Vagina (tissue), 2 donors: ENCODE measurements around the gene EMILIN1. TPM values are rescaled to one million over a fixed set of nuclear protein-coding genes. Genes with fewer than 3 reads are reported as not detected.
A peak's percentile ranks its signal among the peaks of the same experiment; 100 is the strongest.

Experiments used
- DNase-seq, 2 donors: peaks; one replicate each; pipeline ENCODE4 v3.0.0-alpha.2; 2017; ENCODE audit errors: extremely low spot score in 2 of 2
- H3K27ac ChIP-seq: fragments of 200-600 bp; sonication (generic); one replicate; pipeline ENCODE4 v1.5.1; 2019
- H3K27me3 ChIP-seq: fragments of 200-600 bp; sonication (generic); one replicate; pipeline ENCODE4 v1.5.1; 2019
- H3K36me3 ChIP-seq, 2 donors: fragments of 200-600 bp; sonication (generic); one replicate each; pipeline ENCODE4 v1.5.1; 2017 to 2019
- H3K4me1 ChIP-seq: fragments of 200-600 bp; sonication (generic); one replicate; pipeline ENCODE4 v1.5.1; 2019
- H3K4me3 ChIP-seq, 2 donors: fragments of 200-600 bp; sonication (generic); 1 replicate in 1 of 2; 2 replicates in 1 of 2; pipeline ENCODE4 v1.5.1; 2016 to 2019
- H3K9me3 ChIP-seq: fragments of 200-600 bp; sonication (generic); one replicate; pipeline ENCODE4 v1.5.1; 2019
- CTCF ChIP-seq, 3 experiments: fragments of 450-650 bp in 2 of 3; fragments of 200-600 bp in 1 of 3; sonication (generic) in 1 of 3; IDR thresholded peaks; one replicate each; pipeline ENCODE4 v1.5.1; 2017 to 2019; ENCODE audit warnings: antibody characterized with exemption in 3 of 3, mild to moderate bottlenecking in 2 of 3, moderate library complexity in 2 of 3
- POLR2A ChIP-seq, 2 donors: fragments of 450-650 bp; IDR thresholded peaks; one replicate each; pipeline ENCODE4 v1.6.1; 2017; ENCODE audit warnings: antibody characterized with exemption in 2 of 2, mild to moderate bottlenecking in 2 of 2, moderate library complexity in 2 of 2
- POLR2AphosphoS5 ChIP-seq, 2 donors: sonication (generic); formaldehyde crosslinking; IDR thresholded peaks; one replicate each; pipeline ENCODE4 v1.9.0; 2017; ENCODE audit warnings: antibody characterized with exemption in 2 of 2, mild to moderate bottlenecking in 2 of 2, low read depth in 1 of 2; ENCODE audit not compliant: insufficient read depth in 1 of 2
- intact Hi-C: fragments of 100-400 bp; cut with DNase I; formaldehyde crosslinking; loops from one replicate; pipeline ENCODE4 v1.15.1; 2023
- total RNA-seq: library from RNA; depleted of rRNA; stranded (reverse); fragments of >200 nt; gene quantifications from one replicate; pipeline ENCODE4 v1.2.3, GENCODE V29; 2016

Gene EMILIN1
- total RNA-seq, 1 donor from 2014 or later, result 100 TPM

- no peaks in the 10 kb centered on the region for H3K36me3 ChIP-seq
- no peaks in the 10 kb centered on the region for H3K9me3 ChIP-seq
- H3K27ac ChIP-seq, result no peak overlapping the region
- no peak for DNase-seq
- intact Hi-C loops, result no loop called here
- no peaks in the 10 kb centered on the region for H3K27me3 ChIP-seq
- H3K4me3 ChIP-seq, result peak overlapping the region; percentile 54 to 65
- H3K4me1 ChIP-seq, result peaks cover 13% of the 10 kb centered on the region
- TF ChIP-seq POLR2AphosphoS5 (IDR thresholded peaks at IDR 0.05; ENCODE audit: insufficient read depth in 1 of 2, low read depth in 1 of 2), result no peak
- no peak for TF ChIP-seq POLR2A (IDR thresholded peaks at IDR 0.05)
- no peak for TF ChIP-seq CTCF (IDR thresholded peaks at IDR 0.05)
These were observed 44.4 kb downstream of the EMILIN1 start for GRCh38 chr2:27122791-27123190.

- Histone ChIP-seq H3K27me3 (no peaks in the 10 kb centered on the region), H3K4me3 (peak within 1 kb of the TSS; percentile 54 to 65), H3K9me3 (no peaks in the 10 kb centered on the region), H3K36me3 (no peaks in the 10 kb centered on the region), H3K4me1 (peaks cover 6% of the 10 kb centered on the region), H3K27ac (peak within 1 kb of the TSS; percentile 1)
- intact Hi-C loops, result no loop called here
- DNase-seq, result no peak
- peak in 1 of 3 experiments; percentile 21 for TF ChIP-seq CTCF (IDR thresholded peaks at IDR 0.05)
- peak in 1 of 2 donors; percentile 26 for TF ChIP-seq POLR2AphosphoS5 (IDR thresholded peaks at IDR 0.05; ENCODE audit: insufficient read depth in 1 of 2, low read depth in 1 of 2)
- no peak for TF ChIP-seq POLR2A (IDR thresholded peaks at IDR 0.05)
These were observed 45.1 kb downstream of the EMILIN1 start, which contains the start of gene ABHD1 for GRCh38 chr2:27123302-27124150. Gene ABHD1, plus strand, starts transcription at chr2:27123815. Its CDS starts 134 bp downstream, at chr2:27123949.

GRCh38 chr2:27125104-27125503 lies 46.7 kb downstream of the EMILIN1 start:
- H3K27me3 ChIP-seq, result no peaks in the 10 kb centered on the region
- H3K9me3 ChIP-seq, result no peaks in the 10 kb centered on the region
- no peaks in the 10 kb centered on the region for H3K4me1 ChIP-seq
- peaks cover 0 to 3% of the 10 kb centered on the region in 2 donors for H3K36me3 ChIP-seq
- no peak overlapping the region for H3K4me3 ChIP-seq
- no peak for DNase-seq
- no peak overlapping the region for H3K27ac ChIP-seq
- TF ChIP-seq CTCF (IDR thresholded peaks at IDR 0.05), result no peak
- no peak for TF ChIP-seq POLR2AphosphoS5 (IDR thresholded peaks at IDR 0.05; ENCODE audit: insufficient read depth in 1 of 2, low read depth in 1 of 2)
- no peak for TF ChIP-seq POLR2A (IDR thresholded peaks at IDR 0.05)
- intact Hi-C loops, result no loop called here

- intact Hi-C loops, result no loop called here
- Histone ChIP-seq H3K27ac (no peak overlapping the region), H3K27me3 (no peaks in the 10 kb centered on the region), H3K36me3 (peaks cover 0 to 13% of the 10 kb centered on the region in 2 donors), H3K4me1 (no peaks in the 10 kb centered on the region), H3K9me3 (no peaks in the 10 kb centered on the region), H3K4me3 (no peak overlapping the region)
- DNase-seq, result no peak
- no peak for TF ChIP-seq POLR2A (IDR thresholded peaks at IDR 0.05)
- TF ChIP-seq CTCF (IDR thresholded peaks at IDR 0.05), result no peak
- no peak for TF ChIP-seq POLR2AphosphoS5 (IDR thresholded peaks at IDR 0.05; ENCODE audit: insufficient read depth in 1 of 2, low read depth in 1 of 2)
These were observed 47.9 kb downstream of the EMILIN1 start for GRCh38 chr2:27126252-27126710.
